ENCODE results near the gene NT5DC3. TPM values are rescaled to one million over a fixed set of nuclear protein-coding genes. Genes with fewer than 3 reads are reported as not detected.

NT5DC3 gene
- total and polyA plus RNA-seq, 2 of the 13 experiments (the other 11 are each of a cell fraction or from before 2014, with no cell fraction given) = 3.2 to 6.6 TPM

- TF ChIP-seq AKNA (CRISPR knock-in tag; IDR thresholded peaks at IDR 0.05; ENCODE audit: borderline replicate concordance) (no peak), TRAFD1 (CRISPR knock-in tag; IDR thresholded peaks at IDR 0.05; ENCODE audit: borderline replicate concordance) (no peak)
These were observed 42.4 kb downstream of the NT5DC3 start (continued) for GRCh38 chr12:103798586-103798985.

GRCh38 chr12:103794309-103795213, 46.5 kb downstream of the NT5DC3 start:
- in situ Hi-C loops (cut with HindIII; ENCODE audit: extremely low pct_ligation_motif_present, low pct_unique_long_range_greater_than_20kb) = no loop called here
- CTCF ChIA-PET (ENCODE audit: low intra/inter-chr PET ratio, low total read pairs) = no interaction called here

More at GRCh38 chr12:103794309-103795213, 46.5 kb downstream of the NT5DC3 start:
- no peak overlapping the region for H2AFZ ChIP-seq (ENCODE audit: low read length)
- H3K9me3 ChIP-seq (ENCODE audit: low read length) = no peaks in the 10 kb centered on the region
- FAIRE-seq (no peak), ATAC-seq (no peak), DNase-seq (ENCODE audit: low spot score) (no peak)
- H4K20me1 ChIP-seq (ENCODE audit: insufficient read depth, low read length) = no peaks in the 10 kb centered on the region
- H3K4me3 ChIP-seq (replicated peaks in 1 of 3; ENCODE audit: insufficient read depth in 1 of 3, low read depth in 2 of 3, low read length in 3 of 3) = no peak overlapping the region
- no peaks in the 10 kb centered on the region for H3K79me2 ChIP-seq (ENCODE audit: insufficient read depth, low read length)
- H3K4me1 ChIP-seq (ENCODE audit: insufficient read depth, low read length) = peaks cover 4% of the 10 kb centered on the region
- no peak overlapping the region for H3K4me2 ChIP-seq (ENCODE audit: low read depth, low read length)
- no peaks in the 10 kb centered on the region for H3K27me3 ChIP-seq (ENCODE audit: control insufficient read depth in 1 of 2, insufficient read depth in 2 of 2, low read length in 2 of 2)
- H3K36me3 ChIP-seq (replicated peaks in 1 of 2; ENCODE audit: control insufficient read depth in 1 of 2, insufficient read depth in 2 of 2, low read length in 2 of 2) = peaks cover 15 to 64% of the 10 kb centered on the region in 2 experiments
- no TSS peak for BruUV-seq (replicated peaks)
- no peak overlapping the region for H3K9ac ChIP-seq (ENCODE audit: insufficient read depth, low read depth, low read length)
- TF ChIP-seq SMARCC2 (IDR thresholded peaks at IDR 0.05) (no peak), DBP (CRISPR knock-in tag; IDR thresholded peaks at IDR 0.05; ENCODE audit: not compliant biosample characterization) (no peak), ZNF260 (CRISPR knock-in tag; IDR thresholded peaks at IDR 0.05; ENCODE audit: borderline replicate concordance, low read depth) (no peak), WIZ (CRISPR knock-in tag; IDR thresholded peaks at IDR 0.05) (no peak), ZNF143 (CRISPR knock-in tag; IDR thresholded peaks at IDR 0.05) (no peak), ARNTL (CRISPR knock-in tag; IDR thresholded peaks at IDR 0.05) (no peak), ZNF205 (CRISPR knock-in tag; IDR thresholded peaks at IDR 0.05) (no peak), ZBTB1 (CRISPR knock-in tag; IDR thresholded peaks at IDR 0.05; ENCODE audit: borderline replicate concordance) (no peak), PPARG (CRISPR knock-in tag; conservative IDR thresholded peaks at IDR 0.05) (no peak), HIVEP1 (CRISPR knock-in tag; IDR thresholded peaks at IDR 0.05) (no peak), ZNF746 (CRISPR knock-in tag; IDR thresholded peaks at IDR 0.05) (no peak)
- intact Hi-C loops (cut with micrococcal nuclease; ENCODE audit: unreplicated experiment) = no loop called here
- 84% methylated on average over 4 of the region's 4 CpGs for WGBS (ENCODE audit: low lambda C conversion rate)
- H3K27ac ChIP-seq (ENCODE audit: extremely low read length, insufficient read depth, low read length) = no peak overlapping the region
- POLR2A ChIA-PET = no interaction called here

All from HepG2 (cell line).